GM10266 (cell line): Measurements from ENCODE around the gene PSMA4.

Experiments used
- DNase-seq: peaks from one replicate; pipeline ENCODE4 v3.0.0; 2012; ENCODE audit errors: extremely low spot score
- TF ChIP-seq, protein P1 (sequence below): IDR thresholded peaks from 2 replicates; pipeline ENCODE4 v1.5.1; 2012; ENCODE audit warnings: mild to moderate bottlenecking, low read depth; ENCODE audit not compliant: control insufficient read depth, insufficient read depth; ENCODE audit errors: missing control alignments

The PSMA4 gene

GRCh38 chr15:78540141-78540870 lies at the start of gene PSMA4:
Gene PSMA4, plus strand, starts transcription at chr15:78540444. Its CDS starts 1,484 bp downstream, at chr15:78541928.
- TF ChIP-seq, protein P1, sequence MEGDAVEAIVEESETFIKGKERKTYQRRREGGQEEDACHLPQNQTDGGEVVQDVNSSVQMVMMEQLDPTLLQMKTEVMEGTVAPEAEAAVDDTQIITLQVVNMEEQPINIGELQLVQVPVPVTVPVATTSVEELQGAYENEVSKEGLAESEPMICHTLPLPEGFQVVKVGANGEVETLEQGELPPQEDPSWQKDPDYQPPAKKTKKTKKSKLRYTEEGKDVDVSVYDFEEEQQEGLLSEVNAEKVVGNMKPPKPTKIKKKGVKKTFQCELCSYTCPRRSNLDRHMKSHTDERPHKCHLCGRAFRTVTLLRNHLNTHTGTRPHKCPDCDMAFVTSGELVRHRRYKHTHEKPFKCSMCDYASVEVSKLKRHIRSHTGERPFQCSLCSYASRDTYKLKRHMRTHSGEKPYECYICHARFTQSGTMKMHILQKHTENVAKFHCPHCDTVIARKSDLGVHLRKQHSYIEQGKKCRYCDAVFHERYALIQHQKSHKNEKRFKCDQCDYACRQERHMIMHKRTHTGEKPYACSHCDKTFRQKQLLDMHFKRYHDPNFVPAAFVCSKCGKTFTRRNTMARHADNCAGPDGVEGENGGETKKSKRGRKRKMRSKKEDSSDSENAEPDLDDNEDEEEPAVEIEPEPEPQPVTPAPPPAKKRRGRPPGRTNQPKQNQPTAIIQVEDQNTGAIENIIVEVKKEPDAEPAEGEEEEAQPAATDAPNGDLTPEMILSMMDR: no peak
- DNase-seq: peak; percentile 93

DNA sequence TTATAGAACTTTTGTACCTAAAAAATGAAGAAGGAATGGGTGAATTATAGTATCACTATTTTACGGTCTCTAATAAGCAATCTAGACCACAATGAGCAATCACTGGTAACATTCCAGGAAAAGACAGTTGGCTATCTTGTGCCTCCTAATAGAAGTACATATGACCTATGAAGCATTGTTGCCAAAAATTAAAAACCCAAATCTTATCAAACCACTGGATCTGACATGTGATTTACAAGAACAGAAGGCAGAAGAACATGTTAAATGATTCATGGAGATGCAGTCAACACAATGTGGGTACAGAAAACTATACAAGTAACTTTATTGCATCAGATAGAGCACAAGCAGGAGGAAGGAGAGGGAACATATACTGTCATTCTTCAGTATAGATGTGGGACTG lies 47.4 kb upstream of the PSMA4 start:
- DNase-seq: no peak
- TF ChIP-seq, protein P1: no peak

DNA sequence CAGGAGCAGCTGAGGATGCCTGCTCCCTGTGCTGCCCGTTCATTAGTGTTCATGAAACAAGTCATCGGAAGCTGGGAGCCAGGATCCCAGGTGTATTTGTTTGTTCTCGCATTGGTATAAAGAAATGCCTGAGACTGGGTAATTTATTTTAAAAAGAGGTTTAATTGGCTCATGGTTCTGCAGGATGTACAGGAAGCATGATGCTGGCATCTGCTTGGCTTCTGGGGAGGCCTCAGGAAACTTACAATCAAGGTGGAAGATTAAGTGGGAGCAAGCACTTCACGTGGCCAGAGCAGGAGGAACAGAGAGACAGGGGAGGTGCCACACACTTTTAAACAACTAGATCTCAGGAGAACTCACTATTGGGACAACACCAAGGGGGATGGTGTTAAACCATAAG lies 38.4 kb upstream of the PSMA4 start:
- TF ChIP-seq, protein P1: no peak
- DNase-seq: no peak

GRCh38 chr15:78502641-78503040 lies 37.6 kb upstream of the PSMA4 start:
- DNase-seq: no peak
- TF ChIP-seq, protein P1: no peak

DNA sequence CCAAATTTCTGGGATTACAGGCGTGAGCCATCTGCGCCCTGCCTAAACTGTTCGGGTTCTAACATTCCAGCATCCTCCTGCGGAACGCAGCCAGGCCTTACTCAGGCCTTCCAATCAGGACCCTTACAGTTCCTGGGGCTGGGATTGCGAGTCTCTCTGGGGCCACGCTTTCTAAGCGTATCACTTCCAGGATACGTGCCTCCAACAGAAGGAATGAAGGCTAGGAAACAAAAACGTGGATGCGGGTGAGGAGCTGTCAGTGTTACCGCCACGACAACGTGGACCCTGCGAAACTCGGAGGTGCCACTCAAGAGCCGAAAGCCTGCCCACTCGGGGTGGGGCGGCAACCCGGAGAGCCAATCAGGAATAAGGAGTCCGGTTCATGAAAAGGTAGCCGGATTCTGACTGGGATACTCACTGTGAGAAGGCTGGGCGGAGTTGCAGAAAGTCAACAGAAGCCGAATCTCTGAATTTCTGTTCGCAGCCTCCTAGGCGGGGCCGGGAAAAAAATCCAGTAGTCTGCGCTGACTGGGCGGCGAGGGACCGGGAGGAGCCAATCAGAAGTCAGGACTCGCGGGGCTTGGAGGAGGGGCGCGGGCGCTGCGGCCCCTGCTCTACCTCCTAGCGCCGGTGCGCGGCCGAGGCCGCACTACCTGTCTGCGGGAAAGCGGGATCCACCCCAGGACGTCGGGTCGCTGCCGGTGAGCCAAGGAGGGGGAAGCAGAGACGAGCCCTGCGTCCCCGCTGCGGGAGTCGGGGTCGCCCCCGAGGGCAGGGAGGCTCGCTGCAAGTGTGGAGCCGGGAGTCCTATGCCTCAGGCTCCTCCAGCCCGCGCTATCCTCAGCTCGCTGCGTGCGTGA lies 33.0 kb upstream of the PSMA4 start, which contains the start of gene HYKK:
TSS of gene HYKK (plus strand) at position 607 of the 860 bp plus-strand sequence. CDS start 5,512 bp downstream, outside the sequence.
- TF ChIP-seq, protein P1: no peak
- DNase-seq: peak; percentile 89

DNA sequence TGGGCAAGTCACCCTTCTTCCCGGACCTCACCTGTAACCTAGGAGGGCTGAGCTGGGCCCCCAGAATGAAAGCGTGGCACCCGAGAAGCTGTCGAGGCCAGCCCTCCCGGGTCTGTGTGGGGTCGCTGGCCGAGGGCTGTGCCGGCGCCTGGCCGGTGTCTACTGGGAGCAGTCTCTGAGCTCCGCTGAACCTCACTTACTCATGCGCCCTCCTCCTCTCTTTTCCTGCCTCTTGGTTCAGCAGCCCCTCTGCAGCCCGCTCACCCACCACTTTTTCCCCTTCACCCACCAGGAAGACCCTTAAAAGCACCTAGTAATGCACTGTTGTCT lies 32.4 kb upstream of the PSMA4 start:
- peak; percentile 35 for DNase-seq

GRCh38 chr15:78508272-78508671 lies 32.0 kb upstream of the PSMA4 start:
- no peak for DNase-seq
- TF ChIP-seq, protein P1: no peak

More for the DNA sequence above, 32.4 kb upstream of the PSMA4 start:
- TF ChIP-seq, protein P1: no peak
